ENCODE results near the gene TMX4.
A peak's percentile ranks its signal among the peaks of the same experiment; 100 is the strongest.
"Not testable (repeated sequence)": the region's sequence is repeated elsewhere in the genome, so short reads cannot be mapped to it uniquely, and the experiment has no call there.

TMX4 gene

GRCh38 chr20:8019246-8019997, at the start of gene TMX4:
Gene TMX4 (minus strand): TSS chr20:8019761. CDS start chr20:8019613, 148 bp downstream.
- peak; percentile 100 for DNase-seq

DNA sequence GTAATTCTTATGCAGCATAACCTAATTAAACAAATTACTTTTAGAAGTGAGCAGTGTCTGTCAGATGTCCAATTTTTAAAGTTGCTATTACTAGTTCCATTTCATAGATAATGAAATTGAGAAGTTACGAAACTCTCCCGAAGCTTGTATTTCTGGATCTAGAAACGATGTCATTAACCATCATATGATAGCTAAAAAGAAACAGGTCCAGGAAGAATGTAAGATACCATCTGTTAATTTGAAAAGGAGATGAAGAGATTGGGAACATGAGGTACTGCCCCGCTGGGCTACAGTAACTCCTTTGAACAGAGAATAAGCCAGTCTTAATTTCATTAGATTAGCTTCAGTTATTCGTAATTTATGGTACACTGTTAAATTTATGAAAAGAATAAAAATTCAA, 47.5 kb upstream of the TMX4 start:
- no peak for DNase-seq

GRCh38 chr20:8066662-8067061, 47.1 kb upstream of the TMX4 start:
- no peak for DNase-seq

DNA sequence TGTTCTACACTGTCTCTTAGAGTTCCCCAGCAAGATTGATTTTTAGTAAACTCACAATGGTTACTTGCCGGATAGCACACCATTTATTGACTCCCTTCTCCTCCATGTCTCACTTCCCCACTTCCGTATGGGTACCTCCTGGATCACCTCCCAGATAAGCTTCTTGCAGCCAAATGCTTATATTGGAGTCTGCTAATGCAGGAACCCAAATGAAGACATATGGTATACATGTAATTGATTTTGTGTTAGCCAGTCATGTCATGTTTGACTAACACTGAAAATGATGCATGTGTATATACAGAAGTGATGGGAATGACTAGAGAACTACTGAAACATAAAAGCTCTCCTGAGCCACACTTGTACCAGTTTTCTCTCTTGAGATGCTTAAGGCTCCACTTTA, 46.1 kb upstream of the TMX4 start:
- no peak for DNase-seq

GRCh38 chr20:8062756-8063155, 43.2 kb upstream of the TMX4 start:
- no peak for DNase-seq

DNA sequence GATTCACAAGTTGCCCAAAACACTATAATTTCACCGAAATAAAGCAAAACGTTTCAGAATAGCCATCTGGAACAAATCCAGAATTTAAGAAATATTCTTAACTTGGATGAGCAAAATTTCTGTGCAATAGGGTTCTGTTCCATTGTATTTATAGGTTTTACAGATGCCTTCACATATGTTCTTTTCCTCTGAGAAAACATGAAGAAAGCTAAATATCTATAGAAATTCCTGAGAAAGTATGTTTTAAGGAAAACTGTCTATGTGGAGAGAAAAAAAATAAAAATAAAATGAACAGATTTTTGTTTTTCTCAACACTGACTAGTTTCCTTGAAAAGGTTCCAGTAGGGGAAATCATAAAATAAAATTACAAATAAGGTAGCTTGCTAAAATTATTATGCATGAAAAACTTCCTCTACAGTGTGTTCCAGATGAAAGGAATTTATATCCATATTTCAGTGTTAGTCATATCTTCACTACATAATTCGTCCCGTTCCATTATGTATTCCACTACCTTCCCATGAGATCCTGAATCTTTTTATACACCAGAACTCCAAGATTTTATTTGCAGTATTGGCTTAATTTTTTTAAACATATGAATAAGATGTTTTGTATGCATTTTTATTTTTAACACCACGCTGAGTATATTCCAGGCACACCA, 42.4 kb upstream of the TMX4 start:
- DNase-seq = no peak

DNA sequence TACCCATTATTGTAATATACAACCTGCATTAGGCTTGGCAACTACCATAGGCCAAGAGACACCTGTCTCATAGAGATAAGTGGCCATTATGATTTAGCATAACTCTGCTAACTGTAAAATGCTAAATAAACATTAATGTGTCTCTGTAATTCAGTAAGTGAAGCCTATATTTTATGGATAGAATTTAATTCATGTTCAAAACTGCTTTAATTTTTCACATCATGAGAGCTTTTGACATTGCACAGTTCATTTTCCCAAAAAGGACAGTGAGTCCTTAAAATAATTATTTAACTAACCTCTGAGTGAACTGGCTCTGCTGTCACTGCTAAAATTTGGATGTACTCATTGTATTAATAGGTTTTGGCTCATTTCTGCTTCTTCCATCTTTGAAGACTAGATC, 41.4 kb upstream of the TMX4 start:
- DNase-seq = no peak

DNA sequence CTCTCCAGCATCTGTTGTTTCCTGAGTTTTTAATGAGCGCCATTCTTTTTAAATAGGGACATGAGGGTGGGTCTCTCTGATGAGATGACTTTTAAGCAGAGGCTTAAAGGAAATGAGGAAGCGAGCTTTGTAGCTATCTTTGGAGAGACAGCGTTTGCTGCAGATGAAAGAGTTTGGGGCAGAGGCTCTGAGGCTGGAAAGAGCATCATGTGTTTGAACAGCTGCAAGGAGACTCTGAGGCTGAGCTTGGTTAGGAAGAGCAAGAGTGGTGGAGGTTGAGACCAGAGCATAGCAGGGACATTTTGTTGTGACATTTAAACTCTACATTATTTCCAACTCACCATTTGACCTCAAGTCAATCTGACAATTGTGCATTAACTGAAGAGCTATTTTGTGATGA, 38.3 kb upstream of the TMX4 start:
- DNase-seq = no peak

DNA sequence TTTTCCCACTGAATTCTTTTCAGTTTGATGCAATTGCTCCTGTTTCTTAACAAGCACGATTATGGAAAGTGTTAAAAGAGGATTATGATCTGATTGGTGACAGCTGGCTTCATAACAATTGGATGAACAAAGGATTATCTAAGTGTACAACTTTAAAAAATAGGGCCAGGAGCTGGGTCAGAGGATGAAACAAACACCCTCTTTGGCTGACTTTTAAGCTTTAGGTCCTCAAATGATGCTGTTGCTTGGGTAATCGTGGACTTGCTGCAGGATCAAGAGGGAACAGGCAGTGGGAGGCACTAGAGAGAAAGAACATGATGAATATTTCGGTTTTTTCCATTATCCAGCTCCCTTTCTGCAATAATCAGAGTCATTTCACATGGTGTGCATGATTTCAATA, 35.5 kb upstream of the TMX4 start:
- DNase-seq = peak; percentile 41

DNA sequence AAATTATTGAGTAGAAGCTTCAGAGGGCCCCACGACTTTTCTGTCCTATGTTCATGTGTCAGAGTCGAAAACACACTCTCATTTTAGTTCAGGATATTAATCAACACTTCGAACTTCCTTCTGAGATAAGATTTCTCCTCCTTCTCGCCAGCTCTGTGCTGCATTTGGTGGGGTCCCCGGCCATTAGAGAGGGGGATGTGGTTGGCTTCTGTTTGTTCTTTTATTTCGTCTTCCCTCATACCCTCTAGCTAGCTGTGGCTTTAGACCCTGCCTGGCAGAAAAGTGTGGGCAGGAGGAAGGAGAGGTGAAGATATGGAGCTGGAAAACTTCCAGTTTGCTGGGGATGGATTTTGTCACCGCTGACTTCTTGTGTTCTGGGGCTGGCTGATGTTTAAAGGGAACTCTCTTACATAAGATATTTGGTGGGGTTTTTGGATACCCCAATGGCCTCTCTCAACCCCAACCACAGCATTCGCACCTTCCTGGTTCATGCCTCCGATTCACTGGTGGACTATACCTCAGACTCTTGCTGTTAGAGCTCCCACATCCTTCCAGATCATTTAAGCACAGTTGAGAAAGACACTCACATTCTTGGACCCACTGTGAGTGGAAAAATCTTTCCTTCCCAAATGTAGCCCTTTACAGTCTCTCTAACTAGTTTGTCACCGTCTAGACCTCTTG, 30.7 kb upstream of the TMX4 start:
- no peak for DNase-seq

- no peak for DNase-seq
Observed at GRCh38 chr20:8049310-8049709, 29.7 kb upstream of the TMX4 start.

- DNase-seq = no peak
Observed at GRCh38 chr20:8045946-8046345, 26.4 kb upstream of the TMX4 start.

- peak; percentile 91 for DNase-seq
Observed at GRCh38 chr20:8043687-8044282, 24.2 kb upstream of the TMX4 start.

- DNase-seq = no peak
Observed at GRCh38 chr20:8039042-8039441, 19.5 kb upstream of the TMX4 start.

DNA sequence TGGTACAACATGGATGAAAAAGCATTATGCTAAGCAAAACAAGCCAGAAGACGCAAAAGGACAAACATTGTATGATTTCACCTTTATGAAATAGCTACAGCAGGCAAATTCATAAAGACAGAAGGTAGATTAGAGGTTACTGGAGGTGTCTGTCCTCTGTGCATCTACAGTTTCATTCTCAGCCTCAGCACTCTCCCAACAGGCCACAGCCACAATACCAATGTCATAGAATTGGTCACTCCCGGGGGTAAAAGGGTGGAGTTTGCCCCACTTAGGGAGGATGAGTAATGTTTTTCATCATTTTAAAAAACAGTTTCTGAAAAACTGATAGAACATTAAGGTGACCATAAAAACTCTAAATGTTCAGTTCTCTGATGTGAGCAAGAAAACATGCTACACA, 17.2 kb upstream of the TMX4 start:
- no peak for DNase-seq

GRCh38 chr20:8033151-8033841, 13.7 kb upstream of the TMX4 start:
- DNase-seq = no peak

- no peak for DNase-seq
Observed at GRCh38 chr20:8032499-8032898, 12.9 kb upstream of the TMX4 start.

GRCh38 chr20:8031539-8031938, 12.0 kb upstream of the TMX4 start:
- DNase-seq = not testable (repeated sequence)

- no peak for DNase-seq
Observed at GRCh38 chr20:8021541-8022269, 2.1 kb upstream of the TMX4 start.

GRCh38 chr20:8020314-8021079, 936 bp upstream of the TMX4 start:
- DNase-seq = peak; percentile 42

- DNase-seq = no peak
Observed at GRCh38 chr20:8019998-8020247, 362 bp upstream of the TMX4 start.

DNA sequence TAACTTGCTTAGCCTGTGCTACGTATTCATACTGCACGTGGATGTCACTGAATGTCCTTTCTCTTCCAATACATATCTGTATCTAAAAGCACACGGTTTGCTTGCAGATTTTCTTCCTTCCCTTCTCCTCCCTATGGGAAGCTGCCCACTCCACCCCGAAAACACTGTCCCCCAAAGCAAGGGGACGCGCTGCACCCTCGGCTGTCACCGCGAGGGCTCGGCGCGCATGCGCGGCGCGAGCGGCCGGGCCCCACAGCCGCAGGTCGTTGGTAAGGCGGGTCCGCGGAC, 659 bp downstream of the TMX4 start:
- peak; percentile 93 for DNase-seq
